ENCODE measurements around the gene PPP2CA.
"Not testable (repeated sequence)": the region's sequence is repeated elsewhere in the genome, so short reads cannot be mapped to it uniquely, and the experiment has no call there.

PPP2CA gene

GRCh38 chr5:134188092-134188491 is 37.8 kb downstream of the PPP2CA start:
- no peak for DNase-seq

GRCh38 chr5:134184155-134185135 is 41.4 kb downstream of the PPP2CA start:
- DNase-seq, result peak; percentile 82

DNA sequence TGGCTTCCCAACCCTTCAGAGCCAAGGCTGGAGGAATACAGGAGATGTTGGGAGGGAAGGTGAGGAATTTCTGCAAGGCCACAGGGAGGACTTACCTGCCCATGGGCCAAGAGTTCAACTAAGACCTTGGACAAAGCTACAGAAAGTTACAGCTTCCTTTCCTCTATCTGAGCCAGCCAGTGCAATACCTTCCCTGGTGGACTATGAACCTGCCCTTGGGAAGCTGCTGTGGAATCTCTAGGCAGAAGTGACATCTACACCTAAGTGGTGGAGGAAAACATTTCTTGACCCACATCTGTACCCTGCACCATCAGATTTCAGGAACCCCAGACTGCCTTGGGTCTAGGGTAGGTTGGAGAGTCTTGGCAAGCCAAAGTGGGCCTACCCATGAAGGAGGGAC is 42.4 kb downstream of the PPP2CA start:
- DNase-seq, result no peak

DNA sequence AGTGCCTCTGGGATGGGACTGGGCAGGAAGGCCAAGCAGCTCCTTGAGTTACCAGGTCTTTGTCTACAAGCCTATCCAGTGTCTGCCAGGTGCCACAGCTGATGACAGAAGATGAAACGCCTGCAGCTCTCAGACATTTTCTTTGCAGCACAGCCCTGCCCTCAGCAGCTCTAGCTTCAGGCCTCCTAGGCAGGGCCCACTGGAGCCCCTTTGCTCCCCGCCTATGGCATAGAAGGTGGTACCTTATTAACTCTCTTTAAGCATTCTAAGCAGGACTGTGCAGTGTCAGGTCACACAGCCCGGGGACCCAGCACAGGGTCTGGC is 47.8 kb downstream of the PPP2CA start:
- no peak for DNase-seq

DNA sequence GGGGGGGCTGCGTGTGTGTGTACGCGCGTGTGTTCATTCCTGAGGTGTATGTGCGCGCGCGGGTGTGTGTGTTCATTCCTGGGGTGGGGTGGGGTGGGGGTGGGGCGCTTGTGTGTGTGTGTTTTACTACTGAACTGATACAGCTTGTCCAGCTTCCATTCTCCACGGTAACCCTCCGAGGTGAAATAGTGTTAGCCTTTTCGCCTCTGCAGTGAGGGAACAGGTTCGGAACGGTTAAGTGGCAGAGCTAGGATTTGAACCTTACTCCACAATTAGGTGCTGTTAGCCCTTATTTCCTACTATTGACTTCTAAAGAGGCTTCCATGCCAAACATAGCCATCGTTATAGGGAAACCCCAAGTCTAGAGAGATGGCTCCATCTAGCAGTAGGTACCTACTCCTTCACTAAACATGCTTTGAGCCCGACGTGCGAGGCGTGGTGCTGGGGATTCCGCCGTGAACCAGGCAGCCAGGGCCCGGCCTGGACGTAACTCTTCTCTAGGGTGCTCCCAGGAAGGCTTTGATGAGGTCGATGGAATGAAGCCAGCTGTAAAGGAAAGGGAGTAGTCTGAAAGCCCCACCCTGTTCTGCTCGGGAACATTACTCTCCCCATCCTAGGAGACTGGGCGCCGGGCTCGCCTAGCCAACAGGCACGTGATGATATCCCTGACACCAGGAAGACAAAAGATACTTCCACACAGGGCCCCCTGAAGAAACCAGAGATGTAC is 48.3 kb downstream of the PPP2CA start:
- DNase-seq, result no peak

GRCh38 chr5:134176511-134177368 is 49.1 kb downstream of the PPP2CA start, which contains the start of gene SKP1:
SKP1 (minus strand) TSS chr5:134176950; CDS start chr5:134174022, 2,928 bp downstream.
- peak; percentile 83 for DNase-seq

DNA sequence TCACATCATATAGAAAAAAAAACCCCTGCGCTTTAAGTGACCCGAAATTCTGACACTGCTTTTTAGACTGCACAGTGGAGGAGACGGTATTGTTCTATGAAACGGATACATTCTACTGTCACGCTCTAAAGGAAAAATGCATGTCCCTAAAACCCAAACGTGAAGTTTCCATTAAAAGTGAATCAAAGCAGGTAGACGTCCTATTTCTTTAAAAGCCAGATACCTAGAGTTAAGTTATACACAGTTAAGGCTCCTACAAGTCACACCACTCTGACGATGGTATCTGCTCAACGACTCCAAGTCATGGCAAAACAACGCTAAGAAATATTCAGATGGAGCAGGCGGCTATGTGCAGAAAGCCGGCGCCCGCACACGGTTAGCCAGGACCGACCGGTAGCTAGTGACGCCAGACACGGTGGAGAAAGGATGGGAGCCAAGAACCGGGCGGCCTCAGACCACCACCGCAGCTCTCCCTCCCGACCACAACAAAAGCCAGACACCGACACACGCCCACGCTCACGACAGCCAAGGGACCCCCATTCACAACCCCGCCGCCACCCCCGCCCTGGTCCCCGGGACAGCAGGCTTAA is 49.9 kb downstream of the PPP2CA start:
- no peak for DNase-seq

GRCh38 chr5:134174841-134175839 is 50.7 kb downstream of the PPP2CA start:
- DNase-seq, result no peak

- DNase-seq, result no peak
Measured at GRCh38 chr5:134171972-134172371, 53.9 kb downstream of the PPP2CA start.

DNA sequence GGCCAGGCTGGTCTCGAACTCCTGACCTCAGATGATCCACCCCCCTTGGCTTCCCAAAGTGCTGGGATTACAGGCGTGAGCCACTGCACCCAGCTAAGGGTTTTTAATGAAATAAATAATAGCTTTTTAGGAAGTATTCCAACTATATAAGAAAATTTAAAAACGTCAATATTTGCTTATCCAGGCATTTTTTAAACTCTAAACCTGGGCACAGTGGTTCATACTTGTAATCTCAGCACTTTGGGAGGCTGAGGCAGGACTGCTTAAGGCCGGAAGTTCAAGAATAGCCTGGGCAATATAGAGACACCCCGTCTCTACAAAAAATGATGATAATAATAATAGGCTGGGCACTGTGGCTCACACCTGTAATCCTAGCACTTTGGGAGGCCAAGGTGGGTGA is 63.3 kb downstream of the PPP2CA start:
- no peak for DNase-seq

DNA sequence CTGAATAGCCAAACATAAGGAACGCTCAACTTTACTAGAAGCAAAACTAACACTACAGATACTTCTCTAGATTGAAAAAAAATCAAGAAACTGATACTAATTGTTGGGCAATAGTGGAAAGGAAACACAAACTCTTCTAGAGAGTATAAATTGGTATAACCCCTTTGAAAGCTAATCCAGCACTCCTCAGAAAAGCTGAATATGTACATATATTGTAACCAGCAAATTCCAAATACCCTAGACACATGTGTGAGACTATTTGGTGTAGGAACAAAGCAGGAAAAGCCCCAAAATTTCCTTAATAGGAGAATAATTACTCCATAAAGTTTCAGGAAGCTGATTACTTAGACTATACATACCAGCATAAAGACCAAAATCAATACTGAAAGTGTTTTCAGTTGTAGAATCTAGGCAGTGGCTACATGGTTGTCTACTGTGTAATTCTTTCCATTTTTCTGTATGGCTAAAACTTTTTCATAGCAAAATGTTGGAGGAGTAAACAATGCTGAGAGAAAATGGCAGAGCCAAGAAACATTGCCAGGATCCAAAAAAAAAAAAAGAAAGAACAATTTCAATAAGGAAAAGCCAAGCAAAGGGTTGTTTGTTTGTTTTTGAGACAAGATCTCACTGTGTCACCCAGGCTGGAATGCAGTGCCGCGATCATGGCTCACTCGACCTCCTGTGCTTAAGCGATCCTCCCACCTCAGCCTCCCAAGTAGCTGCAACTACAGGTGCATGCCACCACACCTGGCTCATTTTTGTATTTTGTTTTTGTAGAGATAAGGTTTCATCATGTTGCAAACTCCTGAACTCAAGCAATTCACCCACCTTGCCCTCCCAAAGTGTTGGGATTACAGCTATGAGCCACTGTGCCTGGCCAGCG is 64.1 kb downstream of the PPP2CA start:
- no peak for DNase-seq

DNA sequence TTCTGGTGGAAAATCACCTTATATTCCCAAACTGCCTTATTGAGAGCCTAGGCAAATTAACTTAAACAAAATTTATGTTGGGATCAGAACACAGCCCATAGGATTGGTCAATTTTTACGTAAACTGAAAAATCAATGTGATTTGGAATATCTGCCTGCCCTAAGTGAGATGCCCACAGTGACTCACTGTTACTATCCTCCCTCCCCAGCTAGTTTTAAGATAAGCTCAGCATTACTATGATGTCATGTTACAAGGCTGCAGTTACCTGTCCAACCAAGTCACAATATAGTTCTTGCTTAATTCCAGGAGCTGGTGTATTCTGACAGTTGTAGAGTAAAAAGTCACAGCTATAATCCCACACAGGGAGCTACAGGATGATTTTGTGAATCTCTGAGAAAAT is 72.2 kb downstream of the PPP2CA start:
- no peak for DNase-seq

DNA sequence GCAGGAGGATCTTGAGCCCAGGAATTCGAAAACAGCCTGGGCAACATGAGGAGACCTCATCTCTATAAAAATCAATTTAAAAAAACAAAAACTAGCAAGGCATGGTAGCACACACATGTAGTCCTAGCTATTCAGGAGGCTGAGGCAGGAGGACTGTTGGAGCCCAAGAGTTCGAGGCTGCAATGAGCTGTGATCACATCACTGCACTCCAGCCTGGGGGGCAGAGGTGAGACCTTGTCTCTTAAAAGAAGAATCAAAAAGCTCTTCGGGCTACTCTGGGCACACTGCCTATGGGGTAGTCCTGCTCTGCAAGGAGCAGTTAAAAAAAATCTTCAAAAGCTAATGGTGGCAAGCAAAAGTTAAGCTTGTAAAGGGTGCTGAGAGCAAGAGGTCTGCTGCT is 72.6 kb downstream of the PPP2CA start:
- DNase-seq, result no peak

- not testable (repeated sequence) for DNase-seq
Measured at GRCh38 chr5:134152173-134152832, 73.6 kb downstream of the PPP2CA start.

DNA sequence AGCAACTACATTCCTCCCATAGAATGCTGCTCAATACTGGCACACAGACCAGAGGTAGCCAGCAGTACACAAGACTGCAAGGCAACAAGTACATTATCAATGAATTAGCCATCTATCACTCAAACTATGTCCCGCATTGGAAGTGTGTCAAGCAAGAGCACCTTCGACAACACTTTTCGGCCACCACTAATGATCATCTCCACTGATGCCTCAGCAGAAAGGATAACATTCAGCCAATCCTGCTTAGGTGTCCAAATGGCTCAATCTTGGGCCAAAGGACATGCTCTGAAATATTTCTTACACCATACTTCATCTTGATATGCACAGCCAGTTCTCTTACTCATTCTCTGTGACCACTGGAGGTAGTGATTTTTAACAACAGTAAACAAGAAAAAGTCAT is 74.2 kb downstream of the PPP2CA start:
- DNase-seq, result no peak

DNA sequence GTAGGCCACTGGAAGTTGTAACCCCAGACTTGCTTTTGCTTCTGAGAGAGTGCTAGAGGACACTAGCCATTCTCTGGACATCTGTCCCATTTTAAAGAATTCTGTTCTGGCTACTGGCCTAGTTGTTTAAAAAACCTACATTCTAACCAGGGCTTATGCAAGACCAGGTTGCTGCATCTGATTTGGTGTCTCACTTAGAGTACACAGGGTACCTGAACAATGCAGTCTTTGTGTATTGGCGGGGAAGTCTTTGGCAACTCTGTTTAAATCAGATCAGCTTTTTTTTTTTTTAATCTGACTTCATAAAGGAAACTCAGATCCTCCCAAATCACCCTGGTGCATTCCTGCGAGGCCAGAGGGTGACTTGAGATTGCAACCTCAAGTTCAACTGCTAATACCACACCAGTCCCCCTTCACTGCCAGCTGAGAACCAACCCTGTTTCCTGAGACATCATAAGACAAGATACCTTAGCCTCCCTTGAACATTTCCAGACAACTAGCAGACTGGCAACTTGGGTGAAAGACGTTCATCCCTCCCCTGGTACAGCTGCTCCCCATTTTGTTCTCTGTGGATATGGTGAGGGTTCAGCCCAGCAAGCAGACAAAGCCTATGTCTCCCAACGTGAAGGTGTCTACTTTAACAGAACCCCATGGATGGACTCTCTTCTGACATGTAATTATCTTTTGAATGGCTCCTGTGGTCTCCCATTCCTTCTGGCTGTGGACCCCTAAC is 76.1 kb downstream of the PPP2CA start:
- no peak for DNase-seq

DNA sequence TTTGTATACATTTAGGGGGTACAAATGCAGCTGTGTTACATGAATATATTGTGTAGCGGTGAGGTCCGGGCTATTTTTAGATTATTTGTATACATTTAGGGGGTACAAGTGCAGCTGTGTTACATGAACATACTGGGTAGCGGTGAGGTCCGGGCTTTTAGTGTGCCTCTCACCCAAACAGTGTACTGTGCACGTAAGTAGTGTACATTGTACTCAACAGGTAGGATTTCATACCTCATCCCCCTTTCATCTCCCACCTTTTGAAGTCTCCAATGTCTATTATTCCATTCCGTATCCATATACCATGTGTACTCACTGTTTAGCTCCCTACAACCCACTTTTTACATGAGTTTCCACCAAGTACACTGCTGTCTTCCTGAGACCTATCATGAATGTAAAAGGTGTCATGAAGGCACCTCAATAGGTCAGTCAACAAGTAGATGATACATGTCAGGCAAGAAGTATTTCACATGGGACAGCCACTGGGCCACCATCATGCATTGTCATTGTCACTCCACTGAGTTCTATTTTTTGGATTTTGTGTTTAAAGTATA is 76.8 kb downstream of the PPP2CA start:
- no peak for DNase-seq

- DNase-seq, result no peak
Measured at GRCh38 chr5:134148316-134148715, 77.6 kb downstream of the PPP2CA start.

Data from stimulated activated CD4-positive, alpha-beta T cell treated with anti-CD3 and anti-CD28 coated beads, Interleukin-4, amount 100 ng/mL, for 24 hours (primary cell).